Muscle of leg (tissue), 11 donors: ENCODE measurements around the gene TMEM143. TPM values are rescaled to one million over a fixed set of nuclear protein-coding genes. Genes with fewer than 3 reads are reported as not detected.
A peak's percentile ranks its signal among the peaks of the same experiment; 100 is the strongest.
"Not testable (repeated sequence)": the region's sequence is repeated elsewhere in the genome, so short reads cannot be mapped to it uniquely, and the experiment has no call there.

ENCODE experiments used
- DNase-seq: peaks from one replicate; pipeline ENCODE4 v3.0.0; 2013
- H3K27ac ChIP-seq: one replicate; pipeline ENCODE4 v1.5.1; 2013; ENCODE audit warnings: mild to moderate bottlenecking, low read length, control low read depth
- H3K27me3 ChIP-seq: one replicate; pipeline ENCODE4 v1.6.1; 2013; ENCODE audit warnings: low read length; ENCODE audit not compliant: control insufficient read depth, insufficient read depth
- H3K36me3 ChIP-seq: one replicate; pipeline ENCODE4 v1.6.1; 2013; ENCODE audit warnings: low read length; ENCODE audit not compliant: control insufficient read depth, insufficient read depth
- H3K4me1 ChIP-seq: one replicate; pipeline ENCODE4 v1.6.1; 2013; ENCODE audit warnings: low read length; ENCODE audit not compliant: control insufficient read depth, insufficient read depth
- H3K4me3 ChIP-seq: one replicate; pipeline ENCODE4 v1.5.1; 2013; ENCODE audit warnings: low read length, control low read depth
- H3K9me3 ChIP-seq: replicated peaks from 2 replicates; pipeline ENCODE4 v1.6.1; 2013; ENCODE audit warnings: low read depth, low read length; ENCODE audit not compliant: control insufficient read depth
- WGBS: methylation state at CpG from one replicate; pipeline ENCODE4 v1.1.5; 2013; ENCODE audit warnings: missing lambda C conversion rate; ENCODE audit not compliant: insufficient coverage; 5-methylcytosine and 5-hydroxymethylcytosine counted together
- polyA plus RNA-seq, 8 donors: library from polyadenylated mRNA; unstranded; fragments of 120-200 nt; gene quantifications; one replicate each; pipeline versions ENCODE4 v1.2.1 to v1.2.3, GENCODE V29; 2013; ENCODE audit warnings: inconsistent platforms in 1 of 8, low replicate concordance in 1 of 8; ENCODE audit not compliant: insufficient read length in 8 of 8, insufficient read depth in 1 of 8
- total RNA-seq: library from RNA; stranded (reverse); fragments of 120-200 nt; gene quantifications from one replicate; pipeline ENCODE4 v1.2.4, GENCODE V29; 2013

Gene TMEM143
- total and polyA plus RNA-seq, 9 donors = 4.1 to 17.4 (median 14.9) TPM

DNA sequence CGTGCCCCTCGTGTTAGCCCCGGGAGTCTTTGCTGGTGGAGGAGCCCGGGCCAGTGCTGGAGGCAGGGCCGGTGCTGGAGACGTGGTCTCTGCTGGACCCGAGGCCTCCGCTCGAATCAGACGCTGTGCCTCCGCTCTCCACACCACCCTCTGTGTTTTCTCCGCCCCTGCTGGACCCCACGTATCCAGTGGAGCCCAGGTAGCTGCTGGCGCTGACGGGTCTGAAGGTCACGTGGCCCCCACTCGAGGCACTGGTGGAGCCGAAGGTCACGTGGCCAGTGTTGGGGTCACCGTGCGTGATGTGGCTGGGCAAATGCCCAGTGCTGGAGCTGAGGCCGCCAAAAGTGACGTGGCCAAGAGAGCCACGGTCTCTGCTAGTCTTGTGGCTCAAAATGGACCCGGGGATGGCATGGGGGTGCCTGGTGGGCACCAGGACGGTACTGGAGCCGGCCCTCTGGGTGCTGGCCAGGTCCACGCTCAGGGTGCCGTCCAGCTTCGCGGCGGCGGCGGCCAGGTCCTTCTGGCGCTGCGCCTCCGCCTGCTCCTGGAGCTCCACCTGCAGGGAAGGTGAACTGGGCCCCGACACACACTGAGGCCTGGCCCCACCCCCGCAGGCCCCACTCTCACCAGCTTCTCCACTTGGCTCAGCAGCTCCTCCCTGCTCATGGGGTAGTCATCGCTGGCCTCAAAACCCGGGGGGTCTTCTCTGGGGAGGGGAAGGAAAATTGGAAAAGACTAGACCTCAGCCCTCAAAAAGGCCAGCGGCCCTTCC, 66.6 kb downstream of the TMEM143 start:
- no peaks in the 10 kb centered on the region for H3K27me3 ChIP-seq
- H3K4me3 ChIP-seq = no peak overlapping the region
- H3K4me1 ChIP-seq = no peaks in the 10 kb centered on the region
- no peaks in the 10 kb centered on the region for H3K36me3 ChIP-seq
- no peak for DNase-seq
- H3K27ac ChIP-seq = no peak overlapping the region
- WGBS = 82% methylated on average over 38 of the region's 42 CpGs
- no peaks in the 10 kb centered on the region for H3K9me3 ChIP-seq

- no peak for DNase-seq
- Histone ChIP-seq H3K27ac (no peak overlapping the region), H3K9me3 (no peaks in the 10 kb centered on the region), H3K27me3 (no peaks in the 10 kb centered on the region), H3K4me1 (peaks cover 6% of the 10 kb centered on the region), H3K36me3 (no peaks in the 10 kb centered on the region), H3K4me3 (no peak overlapping the region)
- 51% methylated on average over 5 of the region's 10 CpGs for WGBS
Measured at GRCh38 chr19:48295458-48295857, 68.3 kb downstream of the TMEM143 start.

- H3K9me3 ChIP-seq = no peaks in the 10 kb centered on the region
- no peak for DNase-seq
- no peak overlapping the region for H3K4me3 ChIP-seq
- H3K4me1 ChIP-seq = peaks cover 6% of the 10 kb centered on the region
- H3K27me3 ChIP-seq = no peaks in the 10 kb centered on the region
- H3K27ac ChIP-seq = no peak overlapping the region
- H3K36me3 ChIP-seq = no peaks in the 10 kb centered on the region
- 80% methylated on average over 2 of the region's 4 CpGs for WGBS
Measured at GRCh38 chr19:48292798-48293197, 70.9 kb downstream of the TMEM143 start.

DNA sequence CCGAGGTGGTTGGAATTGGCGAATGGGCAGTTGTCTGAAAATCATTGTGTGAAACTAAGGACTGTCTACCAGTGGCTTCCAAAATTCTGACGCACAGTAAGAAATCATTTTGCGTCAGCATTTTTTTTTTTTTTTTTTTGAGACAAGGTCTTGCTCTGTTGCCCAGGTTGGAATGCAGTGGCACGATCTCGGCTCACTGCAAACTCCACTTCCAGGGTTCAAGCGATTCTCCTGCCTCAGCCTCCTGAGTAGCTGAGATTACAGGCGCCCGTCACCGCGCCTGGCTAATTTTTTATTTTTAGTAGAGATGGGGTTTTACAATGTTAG, 72.3 kb downstream of the TMEM143 start:
- not testable (repeated sequence) for DNase-seq, H3K27ac ChIP-seq, H3K4me3 ChIP-seq, H3K4me1 ChIP-seq, H3K36me3 ChIP-seq, H3K27me3 ChIP-seq, H3K9me3 ChIP-seq
- WGBS = 50% methylated on average over 2 of the region's 11 CpGs

DNA sequence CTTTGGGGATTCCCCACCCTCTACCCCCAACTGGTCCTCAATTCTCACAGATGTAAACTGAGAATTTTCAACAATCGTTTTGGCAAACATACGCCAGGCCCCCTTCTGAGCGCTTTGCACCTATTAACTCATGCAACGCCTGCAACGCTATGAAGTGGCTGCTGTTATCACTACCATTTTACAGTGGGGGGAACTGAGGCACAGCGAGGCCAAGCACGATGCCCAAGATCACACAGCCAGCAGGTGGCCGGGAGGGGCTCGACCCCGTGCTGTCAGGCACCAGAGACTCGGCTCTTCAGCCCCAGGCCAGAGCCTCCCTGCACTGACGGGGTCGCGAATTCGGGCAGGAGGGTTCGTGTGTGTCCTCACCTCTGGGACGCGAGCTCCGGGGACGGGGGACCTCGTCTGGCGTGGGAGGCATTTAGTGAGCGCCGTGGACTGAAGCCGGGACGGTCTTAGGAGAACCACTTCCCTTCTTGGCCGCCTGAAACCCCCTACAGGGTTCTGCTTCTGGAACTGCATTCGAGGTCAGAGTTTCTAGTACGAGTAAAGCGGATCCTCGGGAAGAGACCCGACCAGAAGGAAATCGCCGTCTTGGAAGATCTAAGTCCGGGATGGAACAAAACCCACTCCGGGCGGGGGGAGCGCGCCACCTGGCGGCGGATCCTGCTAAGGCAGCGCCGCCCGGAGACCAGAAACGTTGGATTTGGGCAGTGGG, 72.8 kb downstream of the TMEM143 start:
- Histone ChIP-seq H3K4me3 (peak overlapping the region; percentile 59), H3K36me3 (peaks cover 10% of the 10 kb centered on the region), H3K9me3 (peaks cover 2% of the 10 kb centered on the region), H3K27me3 (no peaks in the 10 kb centered on the region), H3K4me1 (peaks cover 6% of the 10 kb centered on the region), H3K27ac (peak overlapping the region; percentile 89)
- DNase-seq = peak; percentile 93
- under 1% methylated on average over 42 of the region's 45 CpGs for WGBS

DNA sequence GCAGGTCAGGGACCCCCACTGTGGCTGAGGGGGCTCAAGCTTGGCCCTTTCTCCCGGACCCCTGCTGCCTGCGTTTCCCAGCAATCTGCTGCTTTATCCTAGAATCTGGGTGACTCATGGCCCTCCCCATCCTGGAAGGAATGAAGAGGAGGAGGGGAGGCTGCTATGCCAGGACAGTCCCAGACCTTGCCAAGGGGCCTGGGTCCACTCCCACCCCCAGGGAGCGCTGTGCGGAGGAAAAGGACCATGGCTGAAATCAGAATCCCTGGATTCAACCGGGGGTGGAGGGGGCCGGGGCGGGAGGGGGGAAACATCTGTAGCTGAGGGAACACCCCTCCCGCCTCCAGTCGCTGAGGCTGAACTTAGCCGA, 73.4 kb downstream of the TMEM143 start:
- peak; percentile 68 for DNase-seq
- Histone ChIP-seq H3K27ac (peak overlapping the region; percentile 89), H3K27me3 (no peaks in the 10 kb centered on the region), H3K9me3 (peaks cover 2% of the 10 kb centered on the region), H3K4me1 (peaks cover 6% of the 10 kb centered on the region), H3K4me3 (peak overlapping the region; percentile 59), H3K36me3 (peaks cover 16% of the 10 kb centered on the region)
- WGBS = 0% methylated on average over 2 of the region's 10 CpGs

DNA sequence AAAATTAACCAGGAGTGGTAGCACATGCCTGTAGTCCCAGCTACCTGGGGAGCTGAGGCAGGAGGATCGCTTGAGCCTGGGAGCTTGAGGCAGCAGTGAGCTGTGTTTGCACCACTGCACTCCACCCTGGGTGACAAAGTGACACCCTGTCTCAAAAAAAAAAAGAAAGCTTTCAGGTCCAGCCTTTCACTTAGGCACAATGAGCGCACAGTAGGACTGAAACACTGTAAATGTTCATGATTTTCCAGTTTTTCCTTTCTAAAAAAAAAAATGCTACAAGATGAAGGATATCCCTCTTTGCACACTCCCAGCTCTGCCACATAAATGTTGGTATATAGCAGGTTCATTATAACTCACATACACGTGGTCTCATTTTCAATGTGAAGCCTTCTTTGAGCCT, 76.0 kb downstream of the TMEM143 start:
- H3K27ac ChIP-seq = no peak overlapping the region
- peaks cover 5% of the 10 kb centered on the region for H3K9me3 ChIP-seq
- no peaks in the 10 kb centered on the region for H3K27me3 ChIP-seq
- DNase-seq = no peak
- 88% methylated on average over 1 of the region's 3 CpGs for WGBS
- peaks cover 28% of the 10 kb centered on the region for H3K36me3 ChIP-seq
- H3K4me1 ChIP-seq = peaks cover 6% of the 10 kb centered on the region
- no peak overlapping the region for H3K4me3 ChIP-seq

- peaks cover 40% of the 10 kb centered on the region for H3K36me3 ChIP-seq
- H3K27ac ChIP-seq = no peak overlapping the region
- no peak overlapping the region for H3K4me3 ChIP-seq
- no peaks in the 10 kb centered on the region for H3K4me1 ChIP-seq
- DNase-seq = no peak
- H3K9me3 ChIP-seq = peaks cover 5% of the 10 kb centered on the region
- WGBS = 62% methylated on average over 3 of the region's 4 CpGs
- H3K27me3 ChIP-seq = no peaks in the 10 kb centered on the region
Measured at GRCh38 chr19:48284896-48285295, 78.8 kb downstream of the TMEM143 start.

- Histone ChIP-seq H3K36me3 (peaks cover 44% of the 10 kb centered on the region), H3K9me3 (peaks cover 5% of the 10 kb centered on the region), H3K4me1 (no peaks in the 10 kb centered on the region), H3K27me3 (no peaks in the 10 kb centered on the region), H3K27ac (no peak overlapping the region), H3K4me3 (no peak overlapping the region)
- no peak for DNase-seq
- WGBS = 90% methylated on average over 2 of the region's 7 CpGs
Measured at GRCh38 chr19:48283908-48284307, 79.8 kb downstream of the TMEM143 start.
